ENCODE measurements around the gene SLC39A3. TPM values are rescaled to one million over a fixed set of nuclear protein-coding genes. Genes with fewer than 3 reads are reported as not detected.

SLC39A3 gene
- total and polyA plus RNA-seq, 10 of the 15 experiments (the other 5 are each of a cell fraction or from before 2014, with no cell fraction given) = 0.63 to 67.1 (median 51.2) TPM

DNA sequence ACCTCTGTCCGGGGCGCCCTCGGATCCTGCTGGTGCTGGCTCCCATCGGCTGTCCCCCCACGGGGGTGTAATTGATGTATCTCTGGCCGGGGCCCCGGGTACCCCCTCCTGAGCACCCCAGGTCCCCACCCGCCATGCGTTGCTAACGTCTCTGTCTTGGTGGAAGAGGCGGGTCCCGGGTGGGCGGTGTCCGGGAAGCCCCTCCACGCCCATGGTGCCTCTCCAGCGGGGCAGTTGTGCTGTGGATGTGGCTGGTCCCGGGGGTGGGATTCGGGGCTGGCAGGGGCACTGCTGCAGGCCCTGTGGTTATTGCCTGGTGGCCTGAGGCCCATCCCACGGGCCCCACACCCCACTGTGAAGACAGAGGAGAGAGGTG lies 23.6 kb downstream of the SLC39A3 start:
- ATAC-seq = no peak
- H2AFZ ChIP-seq (ENCODE audit: control insufficient read depth, low read depth, low read length) = no peak overlapping the region
- no peak overlapping the region for H3K9ac ChIP-seq (ENCODE audit: control insufficient read depth, insufficient read depth, low read length)
- ChIA-PET POLR2A (no interaction called here), RAD21 (ENCODE audit: unreplicated experiment) (no interaction called here), SMC1A (ENCODE audit: uncharacterized antibody, unreplicated experiment) (no interaction called here), CTCF (no interaction called here)
- in situ Hi-C loops (cut with MboI) (no loop called here), intact Hi-C loops (cut with micrococcal nuclease; ENCODE audit: unreplicated experiment) (no loop called here)
- no peak overlapping the region for H3K27ac ChIP-seq (ENCODE audit: control insufficient read depth, insufficient read depth)
- no peak overlapping the region for H3K4me2 ChIP-seq (ENCODE audit: control insufficient read depth, insufficient read depth)
- FAIRE-seq = no peak
- WGBS (ENCODE audit: insufficient coverage, insufficient replicate concordance, low lambda C conversion rate, missing lambda C conversion rate) = 53% methylated on average over 19 of the region's 19 CpGs
- no peaks in the 10 kb centered on the region for H3K79me2 ChIP-seq (ENCODE audit: control insufficient read depth, insufficient read depth, low read length)
- no peaks in the 10 kb centered on the region for H4K20me1 ChIP-seq (ENCODE audit: control insufficient read depth, insufficient read depth)
- no peak for DNase-seq (ENCODE audit: low read depth, low spot score)
- H3K9me3 ChIP-seq (replicated peaks; ENCODE audit: control insufficient read depth, insufficient read depth, low read length) = peaks cover 7% of the 10 kb centered on the region; the same call in 1 of the 3 replicates
- H3K4me1 ChIP-seq (ENCODE audit: control insufficient read depth, insufficient read depth, low read length) = peaks cover 4% of the 10 kb centered on the region
- no peak for TF ChIP-seq SMARCA5 (IDR thresholded peaks at IDR 0.05)
- TF ChIP-seq SREBF1 (IDR thresholded peaks at IDR 0.05; ENCODE audit: low read length) = no peak
- no peak for TF ChIP-seq IKZF2 (IDR thresholded peaks at IDR 0.05)
- no peak for TF ChIP-seq SP1 (IDR thresholded peaks at IDR 0.05; ENCODE audit: low read depth, low read length)
- TF ChIP-seq, protein P1, sequence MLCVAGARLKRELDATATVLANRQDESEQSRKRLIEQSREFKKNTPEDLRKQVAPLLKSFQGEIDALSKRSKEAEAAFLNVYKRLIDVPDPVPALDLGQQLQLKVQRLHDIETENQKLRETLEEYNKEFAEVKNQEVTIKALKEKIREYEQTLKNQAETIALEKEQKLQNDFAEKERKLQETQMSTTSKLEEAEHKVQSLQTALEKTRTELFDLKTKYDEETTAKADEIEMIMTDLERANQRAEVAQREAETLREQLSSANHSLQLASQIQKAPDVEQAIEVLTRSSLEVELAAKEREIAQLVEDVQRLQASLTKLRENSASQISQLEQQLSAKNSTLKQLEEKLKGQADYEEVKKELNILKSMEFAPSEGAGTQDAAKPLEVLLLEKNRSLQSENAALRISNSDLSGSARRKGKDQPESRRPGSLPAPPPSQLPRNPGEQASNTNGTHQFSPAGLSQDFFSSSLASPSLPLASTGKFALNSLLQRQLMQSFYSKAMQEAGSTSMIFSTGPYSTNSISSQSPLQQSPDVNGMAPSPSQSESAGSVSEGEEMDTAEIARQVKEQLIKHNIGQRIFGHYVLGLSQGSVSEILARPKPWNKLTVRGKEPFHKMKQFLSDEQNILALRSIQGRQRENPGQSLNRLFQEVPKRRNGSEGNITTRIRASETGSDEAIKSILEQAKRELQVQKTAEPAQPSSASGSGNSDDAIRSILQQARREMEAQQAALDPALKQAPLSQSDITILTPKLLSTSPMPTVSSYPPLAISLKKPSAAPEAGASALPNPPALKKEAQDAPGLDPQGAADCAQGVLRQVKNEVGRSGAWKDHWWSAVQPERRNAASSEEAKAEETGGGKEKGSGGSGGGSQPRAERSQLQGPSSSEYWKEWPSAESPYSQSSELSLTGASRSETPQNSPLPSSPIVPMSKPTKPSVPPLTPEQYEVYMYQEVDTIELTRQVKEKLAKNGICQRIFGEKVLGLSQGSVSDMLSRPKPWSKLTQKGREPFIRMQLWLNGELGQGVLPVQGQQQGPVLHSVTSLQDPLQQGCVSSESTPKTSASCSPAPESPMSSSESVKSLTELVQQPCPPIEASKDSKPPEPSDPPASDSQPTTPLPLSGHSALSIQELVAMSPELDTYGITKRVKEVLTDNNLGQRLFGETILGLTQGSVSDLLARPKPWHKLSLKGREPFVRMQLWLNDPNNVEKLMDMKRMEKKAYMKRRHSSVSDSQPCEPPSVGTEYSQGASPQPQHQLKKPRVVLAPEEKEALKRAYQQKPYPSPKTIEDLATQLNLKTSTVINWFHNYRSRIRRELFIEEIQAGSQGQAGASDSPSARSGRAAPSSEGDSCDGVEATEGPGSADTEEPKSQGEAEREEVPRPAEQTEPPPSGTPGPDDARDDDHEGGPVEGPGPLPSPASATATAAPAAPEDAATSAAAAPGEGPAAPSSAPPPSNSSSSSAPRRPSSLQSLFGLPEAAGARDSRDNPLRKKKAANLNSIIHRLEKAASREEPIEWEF (IDR thresholded peaks at IDR 0.05; ENCODE audit: insufficient replicate concordance, low read depth, low read length) = no peak
- TF ChIP-seq KDM1A (IDR thresholded peaks at IDR 0.05; ENCODE audit: borderline replicate concordance) = no peak
- no peak for TF ChIP-seq RUNX3 (IDR thresholded peaks at IDR 0.05; ENCODE audit: low read length)
- TF ChIP-seq JUNB (IDR thresholded peaks at IDR 0.05) = no peak
- no peak for TF ChIP-seq NR2C2 (IDR thresholded peaks at IDR 0.05; ENCODE audit: borderline replicate concordance, control insufficient read depth, insufficient read length, low read depth)
- no peak for TF ChIP-seq SRF (IDR thresholded peaks at IDR 0.05; ENCODE audit: low read depth in 2 of 2, low read length in 2 of 2)
- TF ChIP-seq TCF3 (IDR thresholded peaks at IDR 0.05; ENCODE audit: borderline replicate concordance, insufficient read depth, low read depth, low read length) = no peak
- peaks cover 1 to 3% of the 10 kb centered on the region in 2 experiments; a peak in 1 of 4 replicates for H3K27me3 ChIP-seq (replicated peaks in 1 of 2; ENCODE audit: control insufficient read depth in 2 of 2, insufficient read depth in 2 of 2, low read length in 1 of 2)
- H3K36me3 ChIP-seq (ENCODE audit: control insufficient read depth in 2 of 2, insufficient read depth in 2 of 2, low read length in 1 of 2) = no peaks in the 10 kb centered on the region
- no peak overlapping the region for H3K4me3 ChIP-seq
- no TSS peak for BruUV-seq (replicated peaks)

Data from GM12878 (cell line).